GM19397 (cell line): Measurements from ENCODE around the gene AOC1.
"Not testable (repeated sequence)": the region's sequence is repeated elsewhere in the genome, so short reads cannot be mapped to it uniquely, and the experiment has no call there.

ENCODE experiments used
- ATAC-seq: cut with Tn5 transposase; IDR thresholded peaks from one replicate; pipeline ENCODE4 v1.9.1; 2021; ENCODE audit warnings: mild to moderate bottlenecking, moderate library complexity; ENCODE audit not compliant: unreplicated experiment

The AOC1 gene

GRCh38 chr7:150852371-150852905, at the start of gene AOC1:
Gene AOC1, plus strand, starts transcription at chr7:150852517. Its CDS starts 3,954 bp downstream, at chr7:150856471.
- no peak for ATAC-seq

- ATAC-seq = no peak
Measured at GRCh38 chr7:150803161-150803860, 49.0 kb upstream of the AOC1 start.

GRCh38 chr7:150804802-150805201, 47.5 kb upstream of the AOC1 start:
- no peak for ATAC-seq

- no peak for ATAC-seq
Measured at GRCh38 chr7:150805864-150806263, 46.5 kb upstream of the AOC1 start.

- ATAC-seq = no peak
Measured at GRCh38 chr7:150806454-150806853, 45.9 kb upstream of the AOC1 start.

GRCh38 chr7:150806863-150807262, 45.5 kb upstream of the AOC1 start:
- ATAC-seq = no peak

- not testable (repeated sequence) for ATAC-seq
Measured at GRCh38 chr7:150807616-150808438, 44.5 kb upstream of the AOC1 start.

GRCh38 chr7:150814328-150815001, 37.9 kb upstream of the AOC1 start:
- ATAC-seq = no peak

- ATAC-seq = no peak
Measured at GRCh38 chr7:150818971-150819370, 33.3 kb upstream of the AOC1 start.

- ATAC-seq = no peak
Measured at GRCh38 chr7:150820148-150820547, 32.2 kb upstream of the AOC1 start.

- ATAC-seq = no peak
Measured at GRCh38 chr7:150820578-150821198, 31.6 kb upstream of the AOC1 start.

GRCh38 chr7:150823043-150823442, 29.3 kb upstream of the AOC1 start:
- no peak for ATAC-seq

- no peak for ATAC-seq
Measured at GRCh38 chr7:150823484-150824126, 28.7 kb upstream of the AOC1 start.

- ATAC-seq = no peak
Measured at GRCh38 chr7:150824379-150825177, 27.7 kb upstream of the AOC1 start.

GRCh38 chr7:150826061-150826849, 26.1 kb upstream of the AOC1 start:
- ATAC-seq = no peak

- ATAC-seq = no peak
Measured at GRCh38 chr7:150828384-150828783, 23.9 kb upstream of the AOC1 start.

- no peak for ATAC-seq
Measured at GRCh38 chr7:150829426-150829825, 22.9 kb upstream of the AOC1 start.

- ATAC-seq = no peak
Measured at GRCh38 chr7:150830937-150831336, 21.4 kb upstream of the AOC1 start.

- no peak for ATAC-seq
Measured at GRCh38 chr7:150831851-150832250, 20.5 kb upstream of the AOC1 start.
